HG03378 (cell line): Measurements from ENCODE around the gene RHOD.

Experiments used
- ATAC-seq: cut with Tn5 transposase; IDR thresholded peaks from one replicate; pipeline ENCODE4 v1.9.1; 2021; ENCODE audit warnings: mild to moderate bottlenecking, moderate library complexity; ENCODE audit not compliant: unreplicated experiment

The RHOD gene

GRCh38 chr11:67031791-67032561 is 24.7 kb upstream of the RHOD start:
- ATAC-seq: no peak

- ATAC-seq: no peak
These were observed 23.7 kb upstream of the RHOD start for GRCh38 chr11:67032830-67033551.

GRCh38 chr11:67033661-67034166 is 22.9 kb upstream of the RHOD start:
- ATAC-seq: no peak

GRCh38 chr11:67034350-67034749 is 22.3 kb upstream of the RHOD start:
- no peak for ATAC-seq

GRCh38 chr11:67040147-67040546 is 16.5 kb upstream of the RHOD start:
- no peak for ATAC-seq

- no peak for ATAC-seq
These were observed 15.0 kb upstream of the RHOD start for GRCh38 chr11:67041602-67042001.

- no peak for ATAC-seq
These were observed 12.9 kb upstream of the RHOD start for GRCh38 chr11:67043572-67044349.

- no peak for ATAC-seq
These were observed 12.2 kb upstream of the RHOD start for GRCh38 chr11:67044496-67044895.

GRCh38 chr11:67045314-67045713 is 11.3 kb upstream of the RHOD start:
- ATAC-seq: no peak

- no peak for ATAC-seq
These were observed 8.0 kb upstream of the RHOD start for GRCh38 chr11:67048515-67049130.

- ATAC-seq: no peak
These were observed 6.5 kb upstream of the RHOD start for GRCh38 chr11:67050139-67050538.

GRCh38 chr11:67051180-67051893 is 5.3 kb upstream of the RHOD start:
- ATAC-seq: no peak

- ATAC-seq: no peak
These were observed 4.6 kb upstream of the RHOD start for GRCh38 chr11:67051945-67052488.

GRCh38 chr11:67052891-67053290 is 3.8 kb upstream of the RHOD start:
- ATAC-seq: no peak

- ATAC-seq: no peak
These were observed 2.7 kb upstream of the RHOD start for GRCh38 chr11:67053896-67054329.

GRCh38 chr11:67054346-67054835 is 2.3 kb upstream of the RHOD start:
- no peak for ATAC-seq

GRCh38 chr11:67054836-67055523 is 1.7 kb upstream of the RHOD start:
- ATAC-seq: no peak

- no peak for ATAC-seq
These were observed 835 bp upstream of the RHOD start for GRCh38 chr11:67055812-67056211.

GRCh38 chr11:67057205-67057672 is 592 bp downstream of the RHOD start:
- no peak for ATAC-seq
